Brain microvascular endothelial cell (primary cell): ENCODE results near the gene FARP2.
"Not testable (repeated sequence)": the region's sequence is repeated elsewhere in the genome, so short reads cannot be mapped to it uniquely, and the experiment has no call there.

Source experiments
- DNase-seq: peaks from one replicate; pipeline ENCODE4 v3.0.0-alpha.2; 2020
- H3K27ac ChIP-seq: fragments of 250-450 bp; sonication (Bioruptor Pico); 2 replicates; pipeline ENCODE4 v1.5.1; 2020; ENCODE audit warnings: mild to moderate bottlenecking, moderate library complexity
- H3K27me3 ChIP-seq: fragments of 250-450 bp; sonication (Bioruptor Pico); replicated peaks from 2 replicates; pipeline ENCODE4 v1.5.1; 2020; ENCODE audit warnings: mild to moderate bottlenecking
- H3K36me3 ChIP-seq: fragments of 250-450 bp; sonication (Bioruptor Pico); replicated peaks from 2 replicates; pipeline ENCODE4 v1.5.1; 2020; ENCODE audit warnings: mild to moderate bottlenecking
- H3K4me3 ChIP-seq: 2 replicates; pipeline ENCODE4 v1.5.1; 2011; ENCODE audit warnings: low read depth, mild to moderate bottlenecking, control low read depth, low read length, moderate library complexity
- in situ Hi-C: cut with HindIII; loops from 2 replicates; pipeline ENCODE4 v1.10.0; 2017; ENCODE audit warnings: low sequenced_read_pairs, low pct_ligation_motif_present
- TF ChIP-seq, protein P1 (sequence below): IDR thresholded peaks from 2 replicates; pipeline ENCODE4 v1.5.1; 2011; ENCODE audit warnings: low read depth, mild to moderate bottlenecking, moderate library complexity, low read length, control low read depth, inconsistent platforms; ENCODE audit errors: missing control alignments

Gene FARP2

GRCh38 chr2:241517297-241517696 lies 161.2 kb downstream of the FARP2 start:
- Histone ChIP-seq H3K4me3 (no peak overlapping the region), H3K27ac (no peak overlapping the region), H3K27me3 (no peaks in the 10 kb centered on the region), H3K36me3 (no peaks in the 10 kb centered on the region)
- TF ChIP-seq, protein P1, sequence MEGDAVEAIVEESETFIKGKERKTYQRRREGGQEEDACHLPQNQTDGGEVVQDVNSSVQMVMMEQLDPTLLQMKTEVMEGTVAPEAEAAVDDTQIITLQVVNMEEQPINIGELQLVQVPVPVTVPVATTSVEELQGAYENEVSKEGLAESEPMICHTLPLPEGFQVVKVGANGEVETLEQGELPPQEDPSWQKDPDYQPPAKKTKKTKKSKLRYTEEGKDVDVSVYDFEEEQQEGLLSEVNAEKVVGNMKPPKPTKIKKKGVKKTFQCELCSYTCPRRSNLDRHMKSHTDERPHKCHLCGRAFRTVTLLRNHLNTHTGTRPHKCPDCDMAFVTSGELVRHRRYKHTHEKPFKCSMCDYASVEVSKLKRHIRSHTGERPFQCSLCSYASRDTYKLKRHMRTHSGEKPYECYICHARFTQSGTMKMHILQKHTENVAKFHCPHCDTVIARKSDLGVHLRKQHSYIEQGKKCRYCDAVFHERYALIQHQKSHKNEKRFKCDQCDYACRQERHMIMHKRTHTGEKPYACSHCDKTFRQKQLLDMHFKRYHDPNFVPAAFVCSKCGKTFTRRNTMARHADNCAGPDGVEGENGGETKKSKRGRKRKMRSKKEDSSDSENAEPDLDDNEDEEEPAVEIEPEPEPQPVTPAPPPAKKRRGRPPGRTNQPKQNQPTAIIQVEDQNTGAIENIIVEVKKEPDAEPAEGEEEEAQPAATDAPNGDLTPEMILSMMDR: no peak
- in situ Hi-C loops: no loop called here
- no peak for DNase-seq

DNA sequence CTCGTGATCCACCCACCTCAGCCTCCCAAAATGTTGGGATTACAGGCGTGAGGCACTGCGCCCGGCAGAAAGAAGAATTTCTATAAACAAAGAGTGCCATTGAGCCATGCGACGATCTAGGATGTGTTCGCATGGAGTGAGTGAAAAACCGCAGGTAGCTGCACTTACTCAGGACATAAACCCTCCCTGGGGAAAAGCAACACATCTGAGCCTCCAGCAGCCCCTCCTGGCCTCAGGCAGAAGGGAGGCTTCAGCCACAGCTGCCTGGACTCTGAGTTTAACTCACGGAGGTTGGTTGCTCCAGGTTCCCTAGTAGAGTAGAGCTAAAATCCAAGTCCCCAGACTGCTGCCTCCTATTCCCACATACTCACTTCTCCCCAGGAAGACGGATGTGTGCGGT lies 163.6 kb downstream of the FARP2 start:
- Histone ChIP-seq H3K27ac (no peak overlapping the region), H3K36me3 (no peaks in the 10 kb centered on the region), H3K27me3 (no peaks in the 10 kb centered on the region), H3K4me3 (no peak overlapping the region)
- in situ Hi-C loops: no loop called here
- no peak for DNase-seq
- TF ChIP-seq, protein P1: peak; percentile 2

- H3K36me3 ChIP-seq: no peaks in the 10 kb centered on the region
- no peak overlapping the region for H3K4me3 ChIP-seq
- DNase-seq: no peak
- TF ChIP-seq, protein P1: no peak
- no peak overlapping the region for H3K27ac ChIP-seq
- in situ Hi-C loops: no loop called here
- no peaks in the 10 kb centered on the region for H3K27me3 ChIP-seq
These were observed 166.4 kb downstream of the FARP2 start for GRCh38 chr2:241522477-241522876.

DNA sequence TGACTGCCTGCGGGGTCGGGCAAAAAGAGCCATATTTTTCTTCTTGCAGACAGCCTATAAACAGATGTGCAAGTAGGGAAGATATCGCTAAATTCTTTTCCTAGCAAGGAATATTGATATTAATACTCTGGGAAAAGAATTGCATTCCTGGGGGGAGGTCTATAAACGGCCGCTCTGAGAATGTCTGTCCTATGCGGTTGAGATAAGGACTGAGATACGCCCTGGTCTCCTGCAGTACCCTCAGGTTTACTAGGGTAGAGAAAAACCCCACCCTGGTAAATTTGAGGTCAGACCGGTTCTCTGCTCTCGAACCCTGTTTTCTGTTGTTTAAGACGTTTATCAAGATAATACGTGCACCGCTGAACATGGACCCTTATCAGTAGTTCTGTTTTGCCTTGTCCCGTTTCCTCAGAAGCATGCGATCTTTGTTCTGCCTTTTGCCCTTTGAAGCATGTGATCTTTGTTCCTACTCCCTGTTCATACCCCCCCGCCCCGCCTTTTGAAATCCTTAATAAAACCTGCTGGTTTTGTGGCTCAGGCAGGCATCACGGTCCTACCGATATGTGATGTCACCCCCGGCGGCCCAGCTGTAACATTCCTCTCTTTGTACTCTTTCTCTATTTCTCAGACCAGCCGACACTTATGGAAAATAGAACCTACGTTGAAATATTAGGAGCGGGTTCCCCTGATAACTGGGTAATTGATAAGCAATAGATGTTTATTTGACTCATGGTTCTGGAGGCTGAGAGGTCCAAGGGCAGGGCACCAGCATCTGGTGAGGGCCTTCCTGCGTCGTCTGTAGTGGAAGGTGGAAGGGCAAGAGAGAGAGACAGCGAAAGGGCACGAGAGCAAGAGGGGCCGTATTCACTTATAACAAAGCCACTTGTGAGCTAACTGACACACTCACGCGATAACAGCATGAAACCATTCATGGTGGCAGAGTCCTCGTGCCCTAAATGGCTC lies 170.0 kb downstream of the FARP2 start:
- DNase-seq, H3K27ac ChIP-seq, H3K36me3 ChIP-seq, H3K27me3 ChIP-seq, H3K4me3 ChIP-seq, in situ Hi-C loops: not testable (repeated sequence)

- no peaks in the 10 kb centered on the region for H3K36me3 ChIP-seq
- TF ChIP-seq, protein P1: no peak
- peaks cover 3% of the 10 kb centered on the region for H3K27me3 ChIP-seq
- H3K4me3 ChIP-seq: no peak overlapping the region
- DNase-seq: no peak
- in situ Hi-C loops: no loop called here
- no peak overlapping the region for H3K27ac ChIP-seq
These were observed 174.5 kb downstream of the FARP2 start for GRCh38 chr2:241530571-241530970.

DNA sequence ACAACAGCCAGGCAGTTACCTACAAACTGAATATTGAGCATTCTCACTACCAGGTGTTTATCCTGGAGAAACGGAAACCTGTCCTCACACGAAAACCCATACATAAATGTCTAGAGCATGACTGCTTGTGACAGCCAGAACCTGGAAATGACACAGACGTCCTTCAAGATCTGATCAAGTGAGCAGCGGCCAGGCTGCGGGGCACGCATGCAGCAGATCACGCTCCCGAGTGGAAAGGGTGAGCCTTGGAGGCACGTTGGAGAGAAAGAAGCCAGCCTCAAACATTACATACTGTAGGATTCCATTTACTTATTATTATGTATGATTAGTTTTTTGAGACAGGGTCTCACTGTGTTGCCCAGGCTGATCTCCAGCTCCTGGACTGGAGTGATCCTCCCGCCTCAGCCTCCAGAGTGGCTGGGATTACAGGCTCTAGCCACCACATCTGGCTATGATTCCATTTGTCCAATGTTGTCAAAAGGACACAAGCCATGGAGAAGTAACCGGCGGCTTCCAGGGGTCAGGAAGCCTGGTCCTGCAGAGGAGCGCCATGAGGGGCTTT lies 175.2 kb downstream of the FARP2 start:
- Histone ChIP-seq H3K36me3 (no peaks in the 10 kb centered on the region), H3K4me3 (no peak overlapping the region), H3K27ac (no peak overlapping the region), H3K27me3 (peaks cover 3% of the 10 kb centered on the region)
- no peak for DNase-seq
- TF ChIP-seq, protein P1: no peak
- in situ Hi-C loops: no loop called here
